ENCODE results near the gene MRAS.
"Not testable (repeated sequence)": the region's sequence is repeated elsewhere in the genome, so short reads cannot be mapped to it uniquely, and the experiment has no call there.

Gene MRAS

DNA sequence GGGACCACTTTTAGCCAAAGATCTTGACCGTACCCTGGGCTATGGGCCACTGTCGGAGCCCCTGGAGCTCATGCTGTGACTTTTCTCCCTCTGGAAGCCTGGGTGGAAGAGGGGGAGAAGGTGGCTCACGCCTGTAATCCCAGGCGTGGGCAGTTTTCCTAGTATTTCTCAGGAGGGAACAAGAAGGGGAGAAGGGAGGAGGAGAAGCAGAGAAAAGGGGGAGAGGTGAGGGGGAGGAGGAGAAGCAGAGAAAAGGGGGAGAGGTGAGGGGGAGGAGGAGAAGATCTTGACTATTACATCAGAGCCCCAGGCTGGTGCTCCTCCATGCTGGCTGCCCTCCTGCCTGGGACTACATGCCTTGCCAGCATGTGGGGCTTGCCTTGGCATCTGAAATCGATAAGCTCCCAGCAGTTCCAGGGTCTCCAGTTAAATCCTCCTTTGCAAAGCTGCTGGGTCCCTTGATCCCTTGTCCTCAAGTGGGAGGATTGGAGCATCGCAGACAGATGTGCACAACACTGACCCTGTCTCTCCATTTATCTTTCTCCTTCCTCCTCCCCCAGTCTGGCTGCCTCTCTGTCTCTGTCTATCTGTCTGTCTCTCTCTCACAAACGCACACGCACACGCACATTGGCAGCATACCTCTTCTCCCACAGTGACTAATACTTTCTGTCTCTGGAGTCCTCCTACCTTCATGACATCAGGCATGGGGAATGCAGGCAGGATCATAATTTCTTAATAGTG is 41.6 kb downstream of the MRAS start:
- DNase-seq (ENCODE audit: low spot score): peak; percentile 92

DNA sequence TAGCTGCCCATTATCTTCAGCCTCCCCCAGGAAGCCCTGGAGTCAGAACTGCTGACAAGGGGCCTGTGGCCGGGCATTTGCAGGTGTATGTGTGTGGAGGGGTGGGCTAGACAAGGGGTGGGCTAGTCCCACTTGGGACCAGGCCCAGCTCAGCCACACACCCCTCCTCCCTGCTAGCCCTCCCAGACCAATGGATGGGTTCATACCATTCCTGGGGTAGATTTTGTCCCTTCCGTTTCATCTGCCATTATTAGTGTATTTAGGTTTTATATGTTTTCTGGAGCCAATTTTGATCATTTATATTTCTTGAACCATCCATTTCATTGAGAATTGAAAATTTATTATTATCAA is 42.2 kb downstream of the MRAS start:
- DNase-seq (ENCODE audit: low spot score): no peak

DNA sequence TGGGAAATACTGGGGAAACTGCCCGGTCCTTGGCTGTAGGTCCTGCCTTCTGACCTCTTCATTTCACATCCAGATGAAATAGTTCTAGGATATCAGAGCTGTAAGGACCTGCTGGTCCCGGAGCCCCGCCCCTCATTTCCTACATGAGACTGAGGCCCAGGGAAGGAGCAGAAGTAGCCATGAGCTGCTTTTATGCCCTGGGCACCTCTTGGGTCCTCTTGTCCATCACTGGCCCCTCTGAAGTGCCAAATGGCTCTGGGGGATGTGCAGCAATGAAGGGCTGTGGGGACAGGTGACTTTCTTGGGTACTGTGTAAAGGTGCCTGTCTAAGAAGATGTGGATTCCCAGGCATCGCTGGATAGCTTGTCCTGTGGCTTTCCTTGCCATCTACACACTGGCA is 45.8 kb downstream of the MRAS start:
- DNase-seq (ENCODE audit: low spot score): no peak

DNA sequence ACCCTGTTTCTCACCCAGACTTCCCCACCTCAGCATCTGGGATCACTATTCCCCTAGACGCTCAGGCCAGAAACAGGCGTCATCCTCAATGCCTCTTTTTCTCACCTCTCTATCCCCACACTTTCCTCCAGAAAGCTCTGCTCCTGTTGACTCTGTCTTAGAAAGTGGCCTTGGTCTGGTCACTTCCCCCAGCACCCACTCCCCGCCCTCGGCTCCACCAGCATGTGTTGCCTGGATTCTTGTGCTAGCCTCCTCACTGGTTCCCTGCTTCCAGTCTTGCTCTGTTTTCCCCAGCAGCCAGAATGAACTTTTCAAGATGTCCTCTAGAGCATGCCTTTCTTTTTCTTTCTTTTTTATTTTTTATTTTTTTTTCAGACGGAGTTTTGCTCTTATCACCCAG is 46.3 kb downstream of the MRAS start:
- no peak for DNase-seq (ENCODE audit: low spot score)

DNA sequence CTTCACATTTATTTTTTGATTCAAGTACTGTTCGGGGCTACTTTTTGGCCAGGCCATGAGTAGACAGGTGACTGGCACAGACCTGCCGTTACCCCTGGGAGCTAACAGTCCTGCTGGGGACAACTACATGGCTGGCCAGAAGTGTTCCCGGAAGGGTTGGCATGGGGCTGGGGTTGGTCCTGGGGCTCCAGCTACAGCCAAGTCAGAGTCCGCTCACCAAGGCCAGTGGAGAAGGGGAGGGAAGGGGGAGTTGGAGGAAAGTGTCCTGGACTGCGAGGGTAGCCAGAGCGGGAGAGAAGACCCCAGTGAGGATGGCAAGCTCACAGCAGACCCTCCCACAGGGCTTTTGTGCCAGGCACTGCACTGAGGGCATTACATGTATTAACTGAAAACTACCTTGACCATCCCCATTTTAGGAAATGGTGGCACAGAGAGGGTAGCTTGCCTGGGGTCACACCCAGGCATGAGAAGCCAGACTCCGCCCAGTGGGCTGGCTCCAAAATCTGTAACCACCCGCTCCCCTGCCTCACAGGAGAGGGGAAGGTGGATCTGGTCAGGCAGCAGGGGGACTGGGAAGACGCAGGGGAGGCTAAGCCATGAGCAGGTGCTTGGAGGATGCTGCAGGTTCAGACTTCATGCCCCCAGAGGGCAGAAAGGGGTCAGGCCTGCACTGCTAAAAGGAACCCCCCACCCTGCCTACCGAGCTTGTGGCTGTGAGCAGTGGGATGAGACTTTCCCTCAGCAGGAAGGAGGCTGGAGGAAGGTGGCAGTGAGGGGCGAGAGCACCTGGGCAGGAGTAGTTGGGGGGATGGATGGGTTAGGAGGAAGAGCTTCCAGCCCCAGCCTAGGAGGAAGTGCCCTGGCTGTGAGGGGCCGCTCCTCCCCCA is 47.7 kb downstream of the MRAS start:
- DNase-seq (ENCODE audit: low spot score): no peak

DNA sequence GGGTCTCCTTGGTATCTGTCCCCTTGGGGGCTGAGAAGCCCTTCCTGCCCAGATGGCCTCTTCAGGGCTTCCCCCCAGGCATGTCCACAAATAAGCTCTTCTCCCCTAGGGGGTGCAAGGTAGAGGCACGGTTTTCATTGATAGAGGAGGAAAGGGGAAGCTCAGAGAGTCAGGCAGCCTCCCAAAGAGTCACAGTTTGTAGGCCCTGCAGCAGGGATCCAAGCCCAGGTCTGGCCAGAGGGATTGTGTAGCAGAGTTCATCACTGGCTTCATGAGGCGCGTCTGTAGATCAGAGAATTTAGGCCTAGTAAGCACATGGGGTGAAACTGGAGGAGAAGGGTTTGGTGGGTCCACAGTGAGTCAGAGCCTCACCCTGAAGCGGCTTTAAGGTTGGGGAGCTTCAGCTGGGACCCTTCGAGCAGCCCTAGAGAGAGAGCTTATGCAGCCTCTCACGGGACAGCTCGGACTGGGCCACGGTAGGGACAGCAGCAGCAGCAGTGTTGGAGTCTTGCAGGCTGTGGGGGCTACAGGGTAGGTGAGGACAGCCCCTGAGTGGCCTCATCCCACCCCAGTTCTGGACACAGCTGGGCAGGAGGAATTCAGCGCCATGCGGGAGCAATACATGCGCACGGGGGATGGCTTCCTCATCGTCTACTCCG is 48.5 kb downstream of the MRAS start:
- DNase-seq (ENCODE audit: low spot score): no peak

DNA sequence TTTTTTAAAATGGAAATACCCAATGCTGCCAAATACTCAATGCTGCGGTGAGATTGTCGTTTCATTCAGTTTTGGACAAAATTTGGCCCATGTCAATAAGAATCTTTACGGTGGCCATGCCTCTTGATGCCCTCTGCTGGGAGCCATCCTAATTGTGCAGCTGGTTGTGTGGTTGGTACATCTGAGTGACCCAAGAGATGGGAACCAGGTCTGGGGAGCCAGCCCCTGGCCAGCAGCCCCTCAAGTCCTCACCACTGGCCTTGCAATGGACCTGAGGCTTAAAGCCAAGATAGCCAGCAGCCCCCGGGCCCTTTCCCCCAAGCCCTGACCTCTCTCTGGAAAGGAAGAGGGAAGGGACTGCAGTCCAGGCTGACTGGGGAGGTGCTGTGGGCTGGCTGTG is 49.6 kb downstream of the MRAS start:
- DNase-seq (ENCODE audit: low spot score): no peak

DNA sequence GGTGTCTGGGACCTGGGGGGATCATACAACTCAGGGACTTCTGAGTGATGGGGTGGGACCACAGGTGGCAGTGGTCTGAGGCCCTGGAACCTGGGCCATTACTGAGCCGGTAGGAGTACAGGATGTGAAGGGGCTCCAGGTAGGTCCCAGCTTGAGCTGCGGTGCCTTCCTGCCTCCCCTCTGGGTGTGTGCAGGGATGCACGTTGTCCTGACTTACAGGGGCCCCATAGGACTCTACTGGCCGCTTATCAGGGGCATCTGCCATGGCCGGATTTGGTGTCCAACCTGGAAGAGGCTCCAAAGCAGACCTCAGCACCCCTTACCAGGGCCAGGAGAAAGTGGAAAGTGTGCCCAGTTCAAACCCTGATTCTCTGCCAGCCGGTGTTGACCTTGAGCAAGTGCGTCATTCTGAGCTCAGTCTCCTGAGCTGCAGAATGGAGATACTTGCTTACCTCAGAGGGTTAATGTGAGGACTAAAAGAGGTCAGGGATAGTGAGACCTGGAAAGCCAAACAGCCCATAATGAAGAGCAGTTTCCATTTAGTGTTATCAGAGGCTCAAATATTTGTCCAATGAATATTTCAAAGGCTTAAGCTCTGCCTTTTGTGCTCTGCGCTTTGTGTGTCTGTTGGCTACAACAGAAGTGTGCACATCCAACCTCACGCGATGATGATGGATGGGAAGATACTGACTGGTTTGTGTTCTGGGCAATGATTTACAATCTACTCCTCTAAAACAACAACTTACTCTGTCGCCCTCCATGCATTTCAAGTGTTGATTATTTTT is 50.6 kb downstream of the MRAS start:
- DNase-seq (ENCODE audit: low spot score): no peak

DNA sequence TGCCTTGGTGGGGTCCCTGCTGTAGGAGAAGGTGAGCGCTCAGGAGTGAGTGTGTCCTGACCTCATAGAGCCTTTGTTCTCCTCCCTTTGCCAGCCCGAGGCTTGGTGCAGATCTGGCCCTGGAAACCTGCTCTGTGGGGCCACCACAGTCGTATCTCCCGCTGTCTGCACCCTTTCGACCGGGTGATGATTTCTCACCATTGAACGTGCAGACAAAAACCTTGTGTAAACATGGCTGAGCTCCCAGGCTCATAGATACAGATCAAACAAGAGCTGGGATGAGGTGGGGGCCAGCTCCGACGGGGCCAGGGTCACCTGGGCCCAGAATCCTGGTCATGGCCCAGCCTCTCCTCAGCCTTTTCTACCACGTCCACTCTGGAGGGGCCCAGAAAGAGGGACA is 51.4 kb downstream of the MRAS start:
- DNase-seq (ENCODE audit: low spot score): no peak

DNA sequence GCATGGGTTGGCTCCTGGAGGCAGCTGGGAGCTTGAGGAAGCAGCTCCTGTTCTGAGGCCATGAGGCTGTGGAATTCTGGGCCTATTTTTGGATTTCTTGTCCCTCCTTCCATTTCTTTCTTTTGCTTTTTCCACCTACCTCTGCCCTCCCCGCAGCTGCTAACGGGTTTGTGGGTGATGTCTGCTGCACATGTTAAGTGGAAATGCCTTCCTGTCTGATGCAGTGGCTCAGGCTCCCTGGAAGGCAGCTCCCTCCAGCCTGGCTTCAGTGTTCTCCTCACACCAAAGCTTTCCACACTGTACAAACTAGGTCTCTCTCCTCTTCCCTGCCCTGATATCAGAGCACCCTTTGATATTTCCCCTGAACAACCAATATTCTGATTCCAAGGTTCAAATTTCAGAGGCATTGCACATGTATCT is 52.3 kb downstream of the MRAS start:
- no peak for DNase-seq (ENCODE audit: low spot score)

DNA sequence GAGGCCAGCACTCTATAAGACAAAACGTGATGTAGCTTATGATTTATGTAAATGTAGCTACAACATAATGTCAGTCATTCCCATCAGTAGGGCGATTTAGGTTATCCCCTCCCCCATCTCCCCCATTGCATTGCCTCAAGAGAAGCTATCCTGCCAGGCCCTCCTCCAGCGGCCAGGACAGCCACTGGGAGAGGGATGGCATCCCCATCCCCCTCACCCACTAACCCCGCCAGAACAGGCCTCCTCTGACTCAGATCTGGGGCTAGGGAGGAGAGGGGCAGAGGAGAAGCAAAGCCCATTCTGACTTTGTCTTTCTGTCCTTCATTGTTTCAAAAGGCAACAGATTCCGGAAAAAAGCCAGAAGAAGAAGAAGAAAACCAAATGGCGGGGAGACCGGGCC is 53.5 kb downstream of the MRAS start:
- no peak for DNase-seq (ENCODE audit: low spot score)

DNA sequence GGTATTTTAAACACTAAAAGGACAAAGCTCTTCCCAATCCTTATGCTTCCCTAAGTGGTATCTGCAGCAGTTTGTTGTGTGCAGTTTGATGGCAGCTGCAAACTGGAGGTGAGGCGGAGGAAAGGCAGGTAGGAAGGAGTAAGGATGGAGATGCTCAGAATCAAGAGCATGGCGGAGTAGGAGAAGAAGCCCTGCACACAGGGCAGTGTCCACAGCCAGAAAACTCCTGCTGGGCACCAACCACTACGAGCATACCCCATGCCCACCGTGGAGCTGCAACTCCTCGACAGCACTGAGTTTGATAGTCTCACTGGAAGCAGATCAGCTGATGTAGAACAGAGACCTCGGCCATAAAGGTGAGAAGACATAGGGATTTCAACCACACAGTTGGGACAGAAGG is 55.7 kb downstream of the MRAS start:
- no peak for DNase-seq (ENCODE audit: low spot score)

DNA sequence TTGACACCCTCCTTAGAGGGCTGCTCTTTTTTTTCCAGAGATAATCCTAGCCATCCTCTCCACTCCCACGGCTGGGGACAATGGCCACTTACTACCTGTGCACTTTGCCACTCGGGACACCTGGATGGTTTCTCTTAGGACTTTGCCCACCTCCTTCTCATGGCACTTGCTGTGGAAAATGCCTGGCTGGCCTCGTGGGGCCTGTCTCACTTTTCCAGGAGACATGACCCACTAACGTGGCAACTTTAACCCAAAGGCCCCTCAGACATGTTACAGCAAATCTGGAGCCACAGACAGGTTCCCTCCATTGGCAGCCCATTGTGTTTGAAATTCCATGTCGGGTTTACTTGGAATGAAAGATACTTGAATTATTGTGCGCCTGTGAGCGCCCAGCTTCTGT is 56.6 kb downstream of the MRAS start:
- DNase-seq (ENCODE audit: low spot score): no peak

DNA sequence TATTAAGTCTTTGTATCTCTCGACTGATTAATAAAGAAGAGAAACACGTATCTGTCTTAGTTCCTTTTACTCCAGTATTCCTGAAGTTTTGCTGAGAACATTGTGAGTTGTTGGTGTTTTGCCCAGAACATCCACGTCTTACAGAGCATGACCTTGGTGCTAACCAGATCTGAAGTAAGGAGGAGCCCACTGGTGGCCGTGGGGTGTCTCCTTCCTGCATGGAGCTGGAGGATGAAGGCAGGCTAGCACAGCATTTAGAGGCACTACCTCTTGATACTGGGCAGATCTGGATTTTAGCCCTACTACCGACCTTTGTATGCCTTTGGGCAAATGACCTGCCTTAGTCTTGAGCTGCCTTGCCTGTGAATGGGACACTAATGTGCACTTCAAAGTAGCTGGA is 57.1 kb downstream of the MRAS start:
- DNase-seq (ENCODE audit: low spot score): no peak

DNA sequence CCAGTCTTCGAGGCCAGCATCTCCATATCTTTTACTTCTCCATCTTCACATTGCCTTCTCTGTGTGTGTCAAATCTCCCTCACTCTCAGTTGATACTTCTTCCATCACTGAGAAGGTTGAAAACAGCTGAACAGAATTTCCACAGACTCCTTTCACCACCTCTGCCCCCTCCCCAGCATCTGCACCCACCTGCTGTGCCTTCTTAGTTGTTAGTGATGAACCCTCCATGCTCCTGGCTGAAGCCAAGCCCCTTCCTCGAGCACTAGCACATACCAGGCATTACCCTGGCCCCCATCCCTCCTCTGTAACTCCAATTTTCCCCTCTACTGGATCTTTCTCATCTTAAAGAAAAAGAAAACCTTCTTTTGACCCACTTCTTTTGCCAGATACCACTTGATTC is 58.2 kb downstream of the MRAS start:
- no peak for DNase-seq (ENCODE audit: low spot score)

DNA sequence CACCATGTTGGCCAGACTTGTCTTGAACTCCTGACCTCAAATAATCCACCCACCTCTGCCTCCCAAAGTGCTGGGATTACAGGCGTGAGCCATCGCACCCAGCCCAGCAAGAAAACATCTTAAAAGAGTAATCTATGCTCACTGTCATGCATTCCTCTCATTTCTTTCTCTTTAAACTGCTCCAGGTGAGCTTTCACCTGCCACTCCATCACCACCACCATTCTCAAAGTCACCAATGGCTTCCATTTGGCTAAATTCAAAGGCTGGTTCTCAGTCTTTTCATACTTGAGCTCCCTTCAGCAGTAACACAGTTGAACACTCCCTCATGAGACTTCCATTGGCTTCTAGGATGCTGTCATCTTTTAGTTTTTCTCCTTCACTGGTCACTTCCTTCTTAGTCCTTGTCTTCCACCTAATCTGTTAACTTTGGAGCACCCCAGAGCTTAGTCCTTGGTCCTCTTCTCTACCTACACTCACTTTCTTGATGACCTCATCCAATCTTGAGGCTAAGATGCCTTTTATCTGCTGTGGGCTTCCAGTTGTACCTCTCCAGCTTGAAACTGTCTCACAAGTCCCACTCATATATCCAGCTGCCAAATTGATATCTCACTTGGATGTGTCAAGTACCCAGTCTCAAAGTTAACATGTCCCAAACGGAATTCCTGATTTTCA is 59.0 kb downstream of the MRAS start:
- DNase-seq (ENCODE audit: low spot score): no peak

DNA sequence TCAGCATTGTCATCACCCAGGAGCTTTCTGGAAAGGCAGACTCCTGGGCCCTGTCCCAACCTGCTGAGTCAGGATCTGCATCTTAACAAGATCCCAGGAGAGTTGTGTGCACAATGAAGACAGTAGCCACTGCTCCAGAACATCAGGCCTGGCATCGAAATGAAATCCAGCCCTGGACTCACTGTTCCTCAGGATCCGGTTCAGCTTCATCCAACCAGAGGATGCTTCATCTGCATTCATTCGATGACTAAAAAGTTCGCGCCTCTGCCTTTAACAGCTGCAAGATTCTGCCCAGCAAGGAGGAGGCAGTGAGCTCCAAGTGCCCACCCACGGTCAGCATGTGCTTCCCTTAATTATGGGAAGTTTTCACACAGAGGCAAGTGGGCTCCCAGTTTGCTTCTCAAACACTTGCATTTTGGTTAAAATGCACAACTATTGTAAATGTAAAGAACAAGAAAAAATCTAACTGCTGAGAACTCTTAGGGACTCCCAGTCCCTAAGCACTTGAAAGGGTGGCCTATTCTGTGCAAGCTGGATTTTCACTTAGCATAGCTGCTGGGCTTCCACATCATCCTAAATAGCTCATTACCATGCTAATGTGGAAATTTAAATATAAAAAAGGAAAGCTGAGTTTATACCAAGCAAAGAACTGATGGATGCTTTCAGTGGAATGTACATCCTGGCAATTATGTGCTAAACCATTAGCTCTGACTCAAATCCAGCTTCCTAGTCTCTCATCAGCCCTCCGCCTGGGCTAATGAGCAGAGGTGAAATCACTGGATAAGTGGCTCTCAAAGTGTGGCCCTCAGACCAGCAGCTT is 60.6 kb downstream of the MRAS start:
- DNase-seq (ENCODE audit: low spot score): peak; percentile 41

DNA sequence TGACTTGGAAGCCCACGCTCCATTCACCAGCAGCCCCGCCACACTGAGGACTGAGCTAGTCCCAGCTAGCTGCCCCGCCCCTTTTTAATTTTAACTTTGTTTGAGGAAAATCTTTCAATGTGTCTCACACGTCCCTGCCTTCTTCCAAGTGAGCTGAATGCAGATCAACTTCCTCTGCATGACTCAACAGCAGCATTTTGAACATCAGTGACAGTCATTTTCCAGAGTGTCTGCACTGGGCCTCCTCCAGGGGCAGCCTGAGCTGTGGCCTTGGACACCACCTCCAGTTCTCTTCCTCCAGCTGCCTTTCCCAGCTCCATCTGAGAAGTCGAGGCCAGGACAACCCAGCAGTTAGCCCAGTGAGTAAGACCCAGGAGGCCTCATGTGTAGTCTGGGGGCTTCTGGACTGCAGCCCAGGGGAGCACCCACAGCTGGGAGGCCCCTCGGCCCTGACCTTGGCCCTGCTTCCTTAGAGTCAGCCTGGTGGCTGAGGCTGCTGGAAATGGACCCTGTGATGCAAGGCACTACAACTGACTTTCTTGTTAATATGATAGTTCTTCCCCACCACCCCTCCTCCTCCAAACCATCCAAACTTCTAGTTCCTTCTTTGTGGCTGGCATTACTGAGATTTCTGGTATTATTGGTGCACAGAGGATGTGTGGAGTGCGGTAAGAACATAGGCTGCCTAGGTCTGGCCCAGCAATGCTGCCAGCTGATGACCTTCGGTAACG is 64.6 kb downstream of the MRAS start:
- DNase-seq (ENCODE audit: low spot score): peak; percentile 78

DNA sequence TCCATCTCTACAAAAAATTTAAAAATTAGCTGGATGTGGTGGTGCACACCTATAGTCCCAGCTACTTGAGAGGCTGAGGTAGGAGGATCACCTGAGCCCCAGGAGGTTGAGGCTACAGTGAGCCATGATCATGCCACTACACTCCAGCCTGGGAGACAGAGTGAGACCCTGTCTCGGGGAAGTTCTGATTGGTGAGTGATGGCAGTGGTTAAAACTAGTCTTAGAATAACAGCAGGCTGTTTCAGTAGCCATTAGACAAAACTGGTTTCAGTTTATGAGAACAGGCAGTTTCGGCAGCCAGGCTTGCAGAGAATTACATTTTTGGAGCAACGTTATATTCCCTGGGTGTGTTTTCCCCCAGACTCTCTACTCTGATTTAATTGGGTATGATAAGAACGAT is 67.9 kb downstream of the MRAS start:
- not testable (repeated sequence) for DNase-seq (ENCODE audit: low spot score)

DNA sequence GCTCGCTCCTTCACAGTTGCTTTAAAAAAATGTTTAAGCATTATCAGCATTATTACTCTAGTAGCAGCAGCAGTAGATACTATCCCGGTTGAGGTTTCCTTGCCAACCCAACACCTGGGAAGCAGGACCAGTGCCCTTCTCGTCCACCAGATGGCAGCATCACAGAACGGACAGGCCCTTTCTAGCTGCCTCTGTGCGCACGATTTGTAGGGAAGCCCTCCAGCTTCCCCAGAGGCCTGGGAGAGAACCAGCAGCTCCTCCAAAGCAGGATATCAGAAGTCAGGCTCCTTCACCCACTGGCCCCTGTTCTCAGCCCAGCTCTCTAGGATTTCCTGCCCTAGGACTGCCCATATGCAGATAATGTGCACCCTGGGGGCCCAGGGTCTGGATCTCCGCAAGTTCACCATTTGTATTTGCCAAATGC is 69.2 kb downstream of the MRAS start:
- DNase-seq (ENCODE audit: low spot score): peak; percentile 89
